ENCODE results near the gene ARMC5.
"Not testable (repeated sequence)": the region's sequence is repeated elsewhere in the genome, so short reads cannot be mapped to it uniquely, and the experiment has no call there.

The ARMC5 gene

DNA sequence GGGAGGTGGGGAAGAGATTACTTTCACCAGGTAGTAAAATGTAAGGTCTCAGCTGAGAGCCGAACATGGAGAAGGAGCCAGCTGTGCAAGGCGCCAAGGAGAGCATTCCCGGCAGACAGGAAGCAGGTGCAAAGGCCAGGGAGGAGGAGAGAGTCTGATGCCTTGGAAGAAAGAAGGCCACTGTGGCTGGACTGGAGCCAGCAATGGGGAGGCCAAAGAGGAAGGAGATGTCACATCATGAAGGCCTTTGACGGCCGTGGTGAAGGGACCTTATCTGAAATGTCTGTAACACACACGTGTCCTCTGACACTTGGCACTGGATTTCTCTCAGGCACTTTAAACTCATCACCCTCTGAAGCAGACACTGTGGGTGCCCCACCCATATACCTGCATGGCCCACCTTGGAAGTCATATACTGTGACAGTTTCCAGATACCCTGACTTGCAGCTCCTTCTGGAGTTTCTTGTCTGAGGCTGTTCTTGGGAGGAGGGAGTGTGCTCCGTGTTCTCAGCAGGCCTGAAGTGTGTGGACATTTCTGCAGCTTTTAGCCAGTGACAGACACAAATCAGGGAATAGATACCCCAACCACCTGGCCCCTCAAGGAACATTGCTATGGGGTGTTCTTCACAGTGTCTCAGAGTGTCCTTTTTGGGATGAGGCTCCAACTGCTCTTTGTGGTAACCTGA is 21.7 kb downstream of the ARMC5 start:
- H3K4me3 ChIP-seq (ENCODE audit: low read depth, low read length) = no peak overlapping the region
- TF ChIP-seq, protein P1, sequence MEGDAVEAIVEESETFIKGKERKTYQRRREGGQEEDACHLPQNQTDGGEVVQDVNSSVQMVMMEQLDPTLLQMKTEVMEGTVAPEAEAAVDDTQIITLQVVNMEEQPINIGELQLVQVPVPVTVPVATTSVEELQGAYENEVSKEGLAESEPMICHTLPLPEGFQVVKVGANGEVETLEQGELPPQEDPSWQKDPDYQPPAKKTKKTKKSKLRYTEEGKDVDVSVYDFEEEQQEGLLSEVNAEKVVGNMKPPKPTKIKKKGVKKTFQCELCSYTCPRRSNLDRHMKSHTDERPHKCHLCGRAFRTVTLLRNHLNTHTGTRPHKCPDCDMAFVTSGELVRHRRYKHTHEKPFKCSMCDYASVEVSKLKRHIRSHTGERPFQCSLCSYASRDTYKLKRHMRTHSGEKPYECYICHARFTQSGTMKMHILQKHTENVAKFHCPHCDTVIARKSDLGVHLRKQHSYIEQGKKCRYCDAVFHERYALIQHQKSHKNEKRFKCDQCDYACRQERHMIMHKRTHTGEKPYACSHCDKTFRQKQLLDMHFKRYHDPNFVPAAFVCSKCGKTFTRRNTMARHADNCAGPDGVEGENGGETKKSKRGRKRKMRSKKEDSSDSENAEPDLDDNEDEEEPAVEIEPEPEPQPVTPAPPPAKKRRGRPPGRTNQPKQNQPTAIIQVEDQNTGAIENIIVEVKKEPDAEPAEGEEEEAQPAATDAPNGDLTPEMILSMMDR (IDR thresholded peaks at IDR 0.05; ENCODE audit: low read depth, low read length, missing control alignments) = no peak
- DNase-seq (ENCODE audit: low read depth) = no peak

DNA sequence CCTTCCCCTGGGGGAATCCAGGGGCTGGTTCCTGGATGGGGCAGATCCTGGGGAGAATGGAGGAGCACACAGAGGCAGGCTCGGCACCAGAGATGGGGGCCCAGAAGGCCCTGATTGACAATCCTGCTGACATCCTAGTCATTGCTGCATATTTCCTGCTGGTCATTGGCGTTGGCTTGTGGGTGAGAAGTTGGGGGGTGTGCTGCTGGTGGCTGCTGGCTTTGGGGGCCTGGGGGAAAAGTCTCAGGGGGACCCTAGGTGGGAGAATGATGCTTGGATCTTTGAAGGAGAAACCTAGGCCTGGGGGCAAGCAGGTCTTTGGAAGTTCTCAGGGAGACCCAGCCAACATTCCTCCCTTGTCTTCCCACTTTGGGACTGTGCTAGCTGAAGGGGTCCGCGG is 23.8 kb downstream of the ARMC5 start, which contains the start of gene SLC5A2:
SLC5A2 (plus strand) TSS at position 43 of the 400 bp plus-strand sequence; CDS start at position 57, 14 bp downstream.
- DNase-seq (ENCODE audit: low read depth) = no peak
- TF ChIP-seq, protein P1 (IDR thresholded peaks at IDR 0.05; ENCODE audit: low read depth, low read length, missing control alignments) = no peak
- H3K4me3 ChIP-seq (ENCODE audit: low read depth, low read length) = no peak within 1 kb of the TSS

DNA sequence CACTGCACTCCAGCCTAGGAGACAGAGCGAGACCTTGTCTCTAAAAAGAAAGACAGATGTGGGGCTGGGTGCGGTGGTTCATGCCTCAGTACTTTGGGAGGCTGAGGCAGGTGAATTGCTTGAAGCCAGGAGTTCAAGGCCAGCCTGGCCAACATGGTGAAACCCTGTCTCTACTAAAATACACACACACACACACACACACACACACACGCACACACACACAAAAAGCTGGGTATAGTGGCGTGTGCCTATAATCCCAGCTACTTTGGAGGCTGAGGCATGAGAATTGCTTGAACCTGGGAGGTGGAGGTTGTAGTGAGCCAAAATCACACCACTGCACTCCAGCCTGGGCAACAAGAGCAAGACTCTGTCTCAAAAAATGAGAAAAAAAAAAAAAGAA is 24.7 kb downstream of the ARMC5 start:
- DNase-seq (ENCODE audit: low read depth); H3K4me3 ChIP-seq (ENCODE audit: low read depth, low read length): not testable (repeated sequence)

DNA sequence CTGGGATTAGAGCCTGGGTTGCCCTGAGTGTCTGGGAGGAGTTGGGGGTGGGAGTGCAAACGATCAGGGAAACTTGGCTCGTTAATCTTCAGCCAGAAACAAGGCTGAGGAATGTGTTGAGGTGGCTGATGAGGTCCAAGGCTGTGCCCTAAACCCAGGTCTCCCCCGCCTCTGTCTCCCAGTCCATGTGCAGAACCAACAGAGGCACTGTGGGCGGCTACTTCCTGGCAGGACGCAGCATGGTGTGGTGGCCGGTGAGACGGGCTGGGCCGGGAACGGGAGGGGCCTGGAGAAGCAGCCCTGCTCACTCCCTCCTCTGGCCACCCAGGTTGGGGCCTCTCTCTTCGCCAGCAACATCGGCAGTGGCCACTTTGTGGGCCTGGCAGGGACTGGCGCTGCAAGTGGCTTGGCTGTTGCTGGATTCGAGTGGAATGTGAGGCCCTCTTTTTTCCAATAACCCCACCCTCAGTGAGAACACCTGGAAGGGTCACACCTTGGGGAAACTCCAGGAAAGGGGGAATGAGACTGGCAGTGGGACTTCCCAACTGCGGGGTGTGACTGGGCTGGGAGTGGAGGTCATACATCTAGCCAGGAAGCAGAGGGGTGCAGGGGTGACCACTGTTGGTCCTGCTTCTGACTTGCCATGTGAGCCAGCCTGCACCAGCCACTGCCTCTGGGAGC is 25.3 kb downstream of the ARMC5 start:
- no peak overlapping the region for H3K4me3 ChIP-seq (ENCODE audit: low read depth, low read length)
- TF ChIP-seq, protein P1 (IDR thresholded peaks at IDR 0.05; ENCODE audit: low read depth, low read length, missing control alignments) = no peak
- no peak for DNase-seq (ENCODE audit: low read depth)

DNA sequence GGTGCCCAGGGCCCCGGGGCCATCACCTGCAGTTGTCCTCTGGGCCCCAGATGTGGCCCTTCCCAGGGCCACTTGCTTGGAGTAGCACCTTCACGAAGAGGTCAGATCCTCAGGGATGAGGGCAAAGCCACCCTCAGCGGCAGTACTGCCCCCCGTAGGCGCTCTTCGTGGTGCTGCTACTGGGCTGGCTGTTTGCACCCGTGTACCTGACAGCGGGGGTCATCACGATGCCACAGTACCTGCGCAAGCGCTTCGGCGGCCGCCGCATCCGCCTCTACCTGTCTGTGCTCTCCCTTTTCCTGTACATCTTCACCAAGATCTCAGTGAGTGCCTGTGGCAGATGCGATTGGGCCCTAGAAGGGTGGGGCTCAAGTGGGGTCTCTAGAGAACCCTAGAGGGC is 26.3 kb downstream of the ARMC5 start:
- H3K4me3 ChIP-seq (ENCODE audit: low read depth, low read length) = no peak overlapping the region
- TF ChIP-seq, protein P1 (IDR thresholded peaks at IDR 0.05; ENCODE audit: low read depth, low read length, missing control alignments) = no peak
- no peak for DNase-seq (ENCODE audit: low read depth)

DNA sequence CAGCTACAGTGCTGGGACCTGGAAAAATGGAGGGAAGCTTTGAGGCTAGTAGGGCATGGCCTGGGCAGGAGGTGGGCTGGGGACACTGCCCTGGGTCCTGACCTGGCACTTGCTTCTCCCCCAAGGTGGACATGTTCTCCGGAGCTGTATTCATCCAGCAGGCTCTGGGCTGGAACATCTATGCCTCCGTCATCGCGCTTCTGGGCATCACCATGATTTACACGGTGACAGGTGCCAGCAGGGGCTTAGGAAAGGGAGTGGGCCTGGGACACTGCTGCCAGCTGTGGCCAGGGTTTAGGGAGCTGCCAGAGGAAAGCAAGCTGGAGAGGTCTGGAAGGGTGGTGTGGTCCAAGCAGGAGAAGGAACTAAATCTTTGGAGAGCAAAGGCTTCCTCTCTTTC is 26.7 kb downstream of the ARMC5 start:
- DNase-seq (ENCODE audit: low read depth) = no peak
- H3K4me3 ChIP-seq (ENCODE audit: low read depth, low read length) = no peak overlapping the region
- TF ChIP-seq, protein P1 (IDR thresholded peaks at IDR 0.05; ENCODE audit: low read depth, low read length, missing control alignments) = no peak

DNA sequence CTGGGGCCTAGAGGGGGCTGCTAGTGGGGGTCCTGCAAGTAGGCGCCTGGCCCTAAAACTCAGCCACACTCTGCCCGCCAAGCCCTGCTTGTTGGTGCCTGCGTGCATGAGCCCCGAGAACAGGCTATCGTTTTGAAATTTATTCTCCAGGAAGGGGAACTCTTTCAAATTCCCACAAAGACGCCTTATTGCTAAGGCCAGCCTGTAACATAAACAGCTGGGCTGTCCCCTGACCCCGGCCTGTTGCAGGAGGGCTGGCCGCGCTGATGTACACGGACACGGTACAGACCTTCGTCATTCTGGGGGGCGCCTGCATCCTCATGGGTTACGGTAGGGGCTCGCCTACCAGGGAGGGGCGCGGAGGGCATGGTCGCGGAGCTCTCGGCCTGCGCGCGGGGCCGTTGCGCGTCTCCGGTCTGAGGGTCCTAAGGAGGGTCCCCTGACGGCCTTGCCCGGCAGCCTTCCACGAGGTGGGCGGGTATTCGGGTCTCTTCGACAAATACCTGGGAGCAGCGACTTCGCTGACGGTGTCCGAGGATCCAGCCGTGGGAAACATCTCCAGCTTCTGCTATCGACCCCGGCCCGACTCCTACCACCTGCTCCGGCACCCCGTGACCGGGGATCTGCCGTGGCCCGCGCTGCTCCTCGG is 27.9 kb downstream of the ARMC5 start:
- TF ChIP-seq, protein P1 (IDR thresholded peaks at IDR 0.05; ENCODE audit: low read depth, low read length, missing control alignments) = no peak
- DNase-seq (ENCODE audit: low read depth) = no peak
- H3K4me3 ChIP-seq (ENCODE audit: low read depth, low read length) = peak overlapping the region; percentile 34

Data from GM12864 (cell line).